HCT116 (cell line): ENCODE data around the gene AADAC. TPM values are rescaled to one million over a fixed set of nuclear protein-coding genes. Genes with fewer than 3 reads are reported as not detected.

Source experiments
- ATAC-seq: fragments of 200-7000 bp; cut with Tn5 transposase; 2 replicates; pipeline ENCODE4 v1.9.1; 2020; ENCODE audit warnings: mild to moderate bottlenecking, moderate library complexity
- BruUV-seq: library from RNA; stranded (reverse); fragments of 400-500 nt; replicated peaks from 2 replicates; lab custom pipeline; 2021; lab: Mats Ljungman, UMichigan
- CTCF ChIA-PET: fragments of 300-600 bp; sonication (Branson Sonifier 250); formaldehyde crosslinking; loops from one replicate; lab custom pipeline; 2021; ENCODE audit warnings: antibody characterized with exemption; lab: Charles Lee
- POLR2A ChIA-PET: fragments of 300-600, 350-600 bp; sonication (Branson Sonifier 250); formaldehyde crosslinking; loops from one replicate; lab custom pipeline; 2021; ENCODE audit warnings: antibody characterized with exemption; lab: Charles Lee
- RAD21 ChIA-PET, 2 experiments: fragments of 300-600 bp; sonication (Branson Sonifier 250); formaldehyde crosslinking; loops; one replicate each; lab custom pipeline; 2023; ENCODE audit warnings: low total read pairs in 2 of 2; ENCODE audit not compliant: uncharacterized antibody in 2 of 2, unreplicated experiment in 2 of 2, low non-redundant PET in 1 of 2; lab: Charles Lee
- DNase-seq: peaks from one replicate; pipeline ENCODE4 v3.0.0-alpha.2; 2010; ENCODE audit warnings: low read depth, low spot score
- H2AFZ ChIP-seq: fragments of 200-600 bp; shearing (Covaris generic), sonication (generic); 2 replicates; pipeline ENCODE4 v1.6.1; 2017; ENCODE audit warnings: low read depth, mixed run types, mixed read lengths, antibody characterized with exemption, low read length; ENCODE audit not compliant: poor library complexity, severe bottlenecking
- H3K27ac ChIP-seq: 2 replicates; pipeline ENCODE4 v1.5.1; 2012; ENCODE audit warnings: low read depth, low read length
- H3K27me3 ChIP-seq: fragments of 200-600 bp; sonication (generic); 2 replicates; pipeline ENCODE4 v1.6.1; 2016; ENCODE audit warnings: mixed run types, low read length, mixed read lengths; ENCODE audit not compliant: insufficient read depth
- H3K36me3 ChIP-seq, 2 experiments: fragments of 200-500 bp in 1 of 2; fragments of 200-600 bp in 1 of 2; sonication (Bioruptor generic) in 1 of 2; sonication (generic) in 1 of 2; 2 replicates each; pipeline versions ENCODE4 v1.5.1 to v1.6.1; 2014 to 2016; ENCODE audit warnings: low read length in 2 of 2, inconsistent platforms in 1 of 2, mixed read lengths in 1 of 2, mixed run types in 1 of 2; ENCODE audit not compliant: insufficient read depth in 2 of 2, control insufficient read depth in 1 of 2
- H3K4me1 ChIP-seq, 2 experiments: fragments of 200-600 bp in 1 of 2; sonication (generic) in 1 of 2; 2 replicates each; pipeline versions ENCODE4 v1.5.1 to v1.6.1; 2012 to 2017; ENCODE audit warnings: low read length in 2 of 2, inconsistent platforms in 1 of 2, mild to moderate bottlenecking in 1 of 2, mixed read lengths in 1 of 2, mixed run types in 1 of 2, moderate library complexity in 1 of 2; ENCODE audit not compliant: insufficient read depth in 2 of 2, control insufficient read depth in 1 of 2
- H3K4me2 ChIP-seq: fragments of 200-600 bp; sonication (generic); 2 replicates; pipeline ENCODE4 v1.6.1; 2017; ENCODE audit warnings: mixed run types, low read length, mixed read lengths
- H3K4me3 ChIP-seq, 2 experiments: fragments of 200-600 bp in 1 of 2; sonication (generic) in 1 of 2; replicated peaks in 1 of 2; 2 replicates each; pipeline ENCODE4 v1.5.1; 2011 to 2016; ENCODE audit warnings: low read length in 2 of 2, control low read depth in 1 of 2, low read depth in 1 of 2, mild to moderate bottlenecking in 1 of 2, mixed read lengths in 1 of 2, mixed run types in 1 of 2
- H3K79me2 ChIP-seq: fragments of 200-600 bp; sonication (generic); 2 replicates; pipeline ENCODE4 v1.6.1; 2017; ENCODE audit warnings: mild to moderate bottlenecking, mixed run types, low read length, moderate library complexity, mixed read lengths; ENCODE audit not compliant: insufficient read depth
- H3K9ac ChIP-seq: fragments of 200-600 bp; sonication (generic); 2 replicates; pipeline ENCODE4 v1.6.1; 2016; ENCODE audit warnings: low read length, mixed read lengths
- H3K9me2 ChIP-seq: fragments of 200-600 bp; sonication (generic), shearing (Covaris generic); 2 replicates; pipeline ENCODE4 v1.6.1; 2017; ENCODE audit warnings: mixed run types, mild to moderate bottlenecking, moderate library complexity; ENCODE audit not compliant: insufficient read depth
- H3K9me3 ChIP-seq, 2 experiments: fragments of 200-500 bp in 1 of 2; fragments of 200-600 bp in 1 of 2; sonication (Bioruptor generic) in 1 of 2; sonication (generic) in 1 of 2; 2 replicates each; pipeline ENCODE4 v1.6.1; 2014 to 2017; ENCODE audit warnings: low read length in 2 of 2, mixed read lengths in 2 of 2, inconsistent platforms in 1 of 2, low read depth in 1 of 2, mild to moderate bottlenecking in 1 of 2, mixed run types in 1 of 2, moderate library complexity in 1 of 2; ENCODE audit not compliant: control insufficient read depth in 1 of 2, insufficient read depth in 1 of 2
- H4K20me1 ChIP-seq: fragments of 200-600 bp; sonication (generic), shearing (Covaris generic); 2 replicates; pipeline ENCODE4 v1.6.1; 2017; ENCODE audit warnings: mixed run types, mild to moderate bottlenecking, moderate library complexity; ENCODE audit not compliant: insufficient read depth
- CBX3 ChIP-seq: IDR thresholded peaks from 2 replicates; pipeline ENCODE4 v1.6.1; 2012; ENCODE audit warnings: low read depth
- CEBPB ChIP-seq: IDR thresholded peaks from 2 replicates; pipeline ENCODE4 v1.6.1; 2012; ENCODE audit warnings: low read depth
- EZH2 ChIP-seq: fragments of 200-600 bp; sonication (generic); IDR thresholded peaks from 2 replicates; pipeline ENCODE4 v1.6.1; 2017; ENCODE audit warnings: antibody characterized with exemption, mixed run types
- FOSL1 ChIP-seq: IDR thresholded peaks from 2 replicates; pipeline ENCODE4 v1.6.1; 2012; ENCODE audit warnings: low read depth
- JUND ChIP-seq: IDR thresholded peaks from 2 replicates; pipeline ENCODE4 v1.6.1; 2012
- POLR2A ChIP-seq: IDR thresholded peaks from 2 replicates; pipeline ENCODE4 v1.7.0; 2011; ENCODE audit warnings: borderline replicate concordance; ENCODE audit not compliant: insufficient read depth, insufficient read length; ENCODE audit errors: extremely low read depth
- POLR2AphosphoS5 ChIP-seq: IDR thresholded peaks from 2 replicates; pipeline ENCODE4 v1.6.1; 2011; ENCODE audit warnings: mild to moderate bottlenecking, low read depth, low read length, moderate library complexity
- RAD21 ChIP-seq: IDR thresholded peaks from 2 replicates; pipeline ENCODE4 v1.6.1; 2012; ENCODE audit warnings: low read depth, mild to moderate bottlenecking
- SP1 ChIP-seq: IDR thresholded peaks from 2 replicates; pipeline ENCODE4 v1.6.1; 2012; ENCODE audit warnings: low read depth
- TCF7L2 ChIP-seq: IDR thresholded peaks from 2 replicates; pipeline ENCODE4 v1.7.0; 2011; ENCODE audit warnings: borderline replicate concordance, inconsistent platforms; ENCODE audit not compliant: insufficient read depth, insufficient read length; ENCODE audit errors: extremely low read depth
- YY1 ChIP-seq: IDR thresholded peaks from 2 replicates; pipeline ENCODE4 v1.6.1; 2011; ENCODE audit warnings: low read length, low read depth, moderate library complexity, mild to moderate bottlenecking; ENCODE audit not compliant: insufficient replicate concordance; ENCODE audit errors: extremely low read depth
- ZFX ChIP-seq: fragments of 450-650 bp; IDR thresholded peaks from 2 replicates; pipeline ENCODE4 v1.6.1; 2017
- intact Hi-C: fragments of 100-400 bp; cut with micrococcal nuclease; formaldehyde crosslinking; loops from 2 replicates; pipeline ENCODE4 v1.10.0; 2022
- total RNA-seq: library from RNA; stranded (reverse); gene quantifications from one replicate; pipeline ENCODE4 v1.2.1, GENCODE V29; 2021; ENCODE audit not compliant: unreplicated experiment
- TF ChIP-seq, protein P1 (sequence below): IDR thresholded peaks from 2 replicates; pipeline ENCODE4 v1.6.1; 2011; ENCODE audit warnings: mild to moderate bottlenecking, low read length, moderate library complexity; ENCODE audit not compliant: insufficient replicate concordance; ENCODE audit errors: extremely low read depth
- TF ChIP-seq, protein P2 (sequence below): IDR thresholded peaks from 2 replicates; pipeline ENCODE4 v1.6.1; 2012; ENCODE audit warnings: low read depth
- TF ChIP-seq, protein P3 (sequence below): IDR thresholded peaks from 2 replicates; pipeline ENCODE4 v1.6.1; 2012

AADAC gene
- total RNA-seq, 1 experiment from 2014 or later, result 3.8 TPM

DNA sequence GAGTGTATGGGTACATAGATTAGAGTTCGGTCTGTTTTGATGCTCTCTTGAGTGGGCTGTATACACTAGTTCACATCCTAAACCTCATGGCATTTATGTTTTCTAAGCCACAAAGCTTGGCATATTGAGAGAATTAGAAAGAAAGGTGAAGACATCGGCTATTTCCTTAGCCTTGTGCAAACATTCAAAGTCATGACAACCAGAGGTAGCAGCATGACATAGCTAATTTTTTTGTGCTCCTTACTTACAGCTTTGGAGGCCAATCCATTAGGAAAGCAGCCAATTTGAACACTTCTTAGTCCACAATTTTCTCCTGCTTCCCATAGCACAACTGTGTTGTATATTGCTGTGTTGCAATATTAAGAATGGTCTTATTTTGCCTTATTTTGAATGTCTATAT lies 21.5 kb upstream of the AADAC start:
- ChIA-PET RAD21 (no interaction called here), POLR2A (no interaction called here), CTCF (no interaction called here)
- no peak for TF ChIP-seq CBX3
- TF ChIP-seq FOSL1, result no peak
- TF ChIP-seq RAD21, result no peak
- TF ChIP-seq, protein P1, sequence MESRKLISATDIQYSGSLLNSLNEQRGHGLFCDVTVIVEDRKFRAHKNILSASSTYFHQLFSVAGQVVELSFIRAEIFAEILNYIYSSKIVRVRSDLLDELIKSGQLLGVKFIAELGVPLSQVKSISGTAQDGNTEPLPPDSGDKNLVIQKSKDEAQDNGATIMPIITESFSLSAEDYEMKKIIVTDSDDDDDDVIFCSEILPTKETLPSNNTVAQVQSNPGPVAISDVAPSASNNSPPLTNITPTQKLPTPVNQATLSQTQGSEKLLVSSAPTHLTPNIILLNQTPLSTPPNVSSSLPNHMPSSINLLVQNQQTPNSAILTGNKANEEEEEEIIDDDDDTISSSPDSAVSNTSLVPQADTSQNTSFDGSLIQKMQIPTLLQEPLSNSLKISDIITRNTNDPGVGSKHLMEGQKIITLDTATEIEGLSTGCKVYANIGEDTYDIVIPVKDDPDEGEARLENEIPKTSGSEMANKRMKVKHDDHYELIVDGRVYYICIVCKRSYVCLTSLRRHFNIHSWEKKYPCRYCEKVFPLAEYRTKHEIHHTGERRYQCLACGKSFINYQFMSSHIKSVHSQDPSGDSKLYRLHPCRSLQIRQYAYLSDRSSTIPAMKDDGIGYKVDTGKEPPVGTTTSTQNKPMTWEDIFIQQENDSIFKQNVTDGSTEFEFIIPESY, result no peak
- TF ChIP-seq JUND, result no peak
- no peak overlapping the region for H2AFZ ChIP-seq
- H3K4me2 ChIP-seq, result no peak overlapping the region
- H3K27me3 ChIP-seq, result no peaks in the 10 kb centered on the region
- DNase-seq, result no peak
- no TSS peak for BruUV-seq
- no peak for ATAC-seq
- intact Hi-C loops, result no loop called here
- no peaks in the 10 kb centered on the region for H3K9me2 ChIP-seq
- no peaks in the 10 kb centered on the region; a peak in 1 of 4 replicates for H3K9me3 ChIP-seq
- H3K4me3 ChIP-seq, result no peak overlapping the region
- H3K9ac ChIP-seq, result no peak overlapping the region
- H4K20me1 ChIP-seq, result no peaks in the 10 kb centered on the region
- H3K4me1 ChIP-seq, result peaks cover 0 to 8% of the 10 kb centered on the region in 2 experiments; a peak in 2 of 4 replicates
- no peaks in the 10 kb centered on the region for H3K79me2 ChIP-seq
- no peak overlapping the region for H3K27ac ChIP-seq
- H3K36me3 ChIP-seq, result no peaks in the 10 kb centered on the region

DNA sequence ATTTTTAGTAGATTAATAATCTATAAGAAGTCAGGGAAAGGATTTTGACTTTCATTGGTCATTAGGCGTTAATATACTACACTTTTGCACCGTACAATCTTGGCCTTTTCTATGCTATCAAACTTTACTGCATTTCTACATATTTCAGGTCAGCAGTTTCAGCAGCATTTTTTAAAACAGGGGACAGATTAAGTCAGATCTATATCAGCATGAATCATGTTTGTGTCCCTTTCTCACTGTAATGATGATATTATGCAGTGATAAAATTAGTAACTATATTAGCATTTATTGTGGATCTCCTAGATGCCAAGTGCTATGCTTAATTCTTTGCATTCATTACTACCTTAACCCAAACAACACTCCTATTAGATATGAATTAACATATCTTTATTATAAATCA lies 20.3 kb upstream of the AADAC start:
- Histone ChIP-seq H3K79me2 (no peaks in the 10 kb centered on the region), H3K4me3 (no peak overlapping the region), H3K36me3 (no peaks in the 10 kb centered on the region), H3K4me2 (no peak overlapping the region), H3K27me3 (no peaks in the 10 kb centered on the region), H3K9me2 (no peaks in the 10 kb centered on the region), H4K20me1 (no peaks in the 10 kb centered on the region), H3K4me1 (peaks cover 0 to 4% of the 10 kb centered on the region in 2 experiments; a peak in 2 of 4 replicates), H3K27ac (no peak overlapping the region), H3K9ac (no peak overlapping the region), H2AFZ (no peak overlapping the region), H3K9me3 (no peaks in the 10 kb centered on the region; a peak in 1 of 4 replicates)
- ChIA-PET CTCF (no interaction called here), RAD21 (no interaction called here), POLR2A (no interaction called here)
- ATAC-seq (no peak), DNase-seq (no peak)
- intact Hi-C loops, result no loop called here
- no TSS peak for BruUV-seq
- TF ChIP-seq POLR2AphosphoS5 (no peak), POLR2A (no peak), EZH2 (no peak), RAD21 (no peak), JUND (no peak), SP1 (no peak), YY1 (no peak), ZFX (no peak), CBX3 (no peak), TCF7L2 (no peak), CEBPB (no peak)
- TF ChIP-seq, protein P2, sequence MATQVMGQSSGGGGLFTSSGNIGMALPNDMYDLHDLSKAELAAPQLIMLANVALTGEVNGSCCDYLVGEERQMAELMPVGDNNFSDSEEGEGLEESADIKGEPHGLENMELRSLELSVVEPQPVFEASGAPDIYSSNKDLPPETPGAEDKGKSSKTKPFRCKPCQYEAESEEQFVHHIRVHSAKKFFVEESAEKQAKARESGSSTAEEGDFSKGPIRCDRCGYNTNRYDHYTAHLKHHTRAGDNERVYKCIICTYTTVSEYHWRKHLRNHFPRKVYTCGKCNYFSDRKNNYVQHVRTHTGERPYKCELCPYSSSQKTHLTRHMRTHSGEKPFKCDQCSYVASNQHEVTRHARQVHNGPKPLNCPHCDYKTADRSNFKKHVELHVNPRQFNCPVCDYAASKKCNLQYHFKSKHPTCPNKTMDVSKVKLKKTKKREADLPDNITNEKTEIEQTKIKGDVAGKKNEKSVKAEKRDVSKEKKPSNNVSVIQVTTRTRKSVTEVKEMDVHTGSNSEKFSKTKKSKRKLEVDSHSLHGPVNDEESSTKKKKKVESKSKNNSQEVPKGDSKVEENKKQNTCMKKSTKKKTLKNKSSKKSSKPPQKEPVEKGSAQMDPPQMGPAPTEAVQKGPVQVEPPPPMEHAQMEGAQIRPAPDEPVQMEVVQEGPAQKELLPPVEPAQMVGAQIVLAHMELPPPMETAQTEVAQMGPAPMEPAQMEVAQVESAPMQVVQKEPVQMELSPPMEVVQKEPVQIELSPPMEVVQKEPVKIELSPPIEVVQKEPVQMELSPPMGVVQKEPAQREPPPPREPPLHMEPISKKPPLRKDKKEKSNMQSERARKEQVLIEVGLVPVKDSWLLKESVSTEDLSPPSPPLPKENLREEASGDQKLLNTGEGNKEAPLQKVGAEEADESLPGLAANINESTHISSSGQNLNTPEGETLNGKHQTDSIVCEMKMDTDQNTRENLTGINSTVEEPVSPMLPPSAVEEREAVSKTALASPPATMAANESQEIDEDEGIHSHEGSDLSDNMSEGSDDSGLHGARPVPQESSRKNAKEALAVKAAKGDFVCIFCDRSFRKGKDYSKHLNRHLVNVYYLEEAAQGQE, result no peak
- TF ChIP-seq, protein P3, sequence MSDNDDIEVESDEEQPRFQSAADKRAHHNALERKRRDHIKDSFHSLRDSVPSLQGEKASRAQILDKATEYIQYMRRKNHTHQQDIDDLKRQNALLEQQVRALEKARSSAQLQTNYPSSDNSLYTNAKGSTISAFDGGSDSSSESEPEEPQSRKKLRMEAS, result no peak
